Measurements from ENCODE around the gene ERBB4. TPM values are rescaled to one million over a fixed set of nuclear protein-coding genes. Genes with fewer than 3 reads are reported as not detected.

ERBB4 gene
- polyA plus RNA-seq, 1 of the 3 experiments (the other 2 are of a cell fraction), result 0.05 TPM

GRCh38 chr2:212195626-212196025 is 343.0 kb downstream of the ERBB4 start:
- H3K36me3 ChIP-seq (replicated peaks in 1 of 2; ENCODE audit: control insufficient read depth in 1 of 2, insufficient read depth in 2 of 2, low read length in 1 of 2), result no peaks in the 10 kb centered on the region
- TF ChIP-seq RXRA (IDR thresholded peaks at IDR 0.05; ENCODE audit: borderline replicate concordance, low read depth), result no peak
- no peak for TF ChIP-seq NFIC (IDR thresholded peaks at IDR 0.05; ENCODE audit: borderline replicate concordance)
- no peak for TF ChIP-seq SIN3A (IDR thresholded peaks at IDR 0.05; ENCODE audit: borderline replicate concordance, low read depth, low read length)
- no peak for TF ChIP-seq GATA2 (CRISPR knock-in tag; IDR thresholded peaks at IDR 0.05)
- TF ChIP-seq POLR2AphosphoS5 (IDR thresholded peaks at IDR 0.05; ENCODE audit: low read depth, low read length), result no peak
- no peak for TF ChIP-seq RAD21 (IDR thresholded peaks at IDR 0.05; ENCODE audit: low read length)
- TF ChIP-seq TCF12 (IDR thresholded peaks at IDR 0.05), result no peak
- H3K4me3 ChIP-seq (ENCODE audit: low read depth in 2 of 2, low read length in 1 of 2), result no peak overlapping the region
- ChIA-PET POLR2A (no interaction called here), CTCF (interaction anchor here (1.9 kb wide), 1 partner anchor 191 kb away, joined by 4 read pairs; no protein-coding TSS in a partner anchor)
- peaks cover 5% of the 10 kb centered on the region for H3F3A ChIP-seq (replicated peaks; ENCODE audit: insufficient read depth)
- no peak overlapping the region for H3K27ac ChIP-seq (ENCODE audit: low read depth in 2 of 2, low read length in 1 of 2)
- no peaks in the 10 kb centered on the region; a peak in 1 of 4 replicates for H3K4me1 ChIP-seq (ENCODE audit: control insufficient read depth in 1 of 2, insufficient read depth in 2 of 2, low read depth in 1 of 2, low read length in 1 of 2)
- no peaks in the 10 kb centered on the region for H3K27me3 ChIP-seq (ENCODE audit: insufficient read depth)
- H4K20me1 ChIP-seq (ENCODE audit: insufficient read depth), result no peaks in the 10 kb centered on the region
- H3K9me3 ChIP-seq, result no peaks in the 10 kb centered on the region
- no peak overlapping the region for H3K4me2 ChIP-seq
- H3K79me2 ChIP-seq (ENCODE audit: insufficient read depth), result no peaks in the 10 kb centered on the region
- H2AFZ ChIP-seq (ENCODE audit: low read depth), result no peak overlapping the region
- WGBS (ENCODE audit: low lambda C conversion rate), result 74% methylated on average over 1 of the region's 1 CpG
- H3K9me2 ChIP-seq, result no peaks in the 10 kb centered on the region
- DNase-seq, result no peak
- no peak overlapping the region for H3K9ac ChIP-seq

GRCh38 chr2:212194396-212194795 is 344.2 kb downstream of the ERBB4 start:
- Histone ChIP-seq H3K9ac (no peak overlapping the region), H4K20me1 (ENCODE audit: insufficient read depth) (no peaks in the 10 kb centered on the region), H3K27ac (ENCODE audit: low read depth in 2 of 2, low read length in 1 of 2) (no peak overlapping the region), H3K4me2 (no peak overlapping the region), H3K9me3 (no peaks in the 10 kb centered on the region), H3K9me2 (no peaks in the 10 kb centered on the region), H3K4me3 (ENCODE audit: low read depth in 2 of 2, low read length in 1 of 2) (no peak overlapping the region), H3K36me3 (replicated peaks in 1 of 2; ENCODE audit: control insufficient read depth in 1 of 2, insufficient read depth in 2 of 2, low read length in 1 of 2) (no peaks in the 10 kb centered on the region), H3K79me2 (ENCODE audit: insufficient read depth) (no peaks in the 10 kb centered on the region), H3K27me3 (ENCODE audit: insufficient read depth) (no peaks in the 10 kb centered on the region), H2AFZ (ENCODE audit: low read depth) (no peak overlapping the region), H3K4me1 (ENCODE audit: control insufficient read depth in 1 of 2, insufficient read depth in 2 of 2, low read depth in 1 of 2, low read length in 1 of 2) (no peaks in the 10 kb centered on the region; a peak in 1 of 4 replicates), H3F3A (replicated peaks; ENCODE audit: insufficient read depth) (peaks cover 5% of the 10 kb centered on the region)
- CTCF ChIA-PET, result interaction anchor here (1.4 kb wide), 1 partner anchor 19 kb away, joined by 4 read pairs; no protein-coding TSS in a partner anchor
- TF ChIP-seq ELF1 (IDR thresholded peaks at IDR 0.05) (no peak), TEAD4 (IDR thresholded peaks at IDR 0.05; ENCODE audit: borderline replicate concordance, insufficient read depth) (no peak), EZH2phosphoT487 (IDR thresholded peaks at IDR 0.05; ENCODE audit: borderline replicate concordance, low read depth) (no peak), PBX3 (IDR thresholded peaks at IDR 0.05) (no peak), GABPA (IDR thresholded peaks at IDR 0.05; ENCODE audit: low read depth) (no peak), RCOR1 (IDR thresholded peaks at IDR 0.05; ENCODE audit: low read length) (no peak), USF2 (IDR thresholded peaks at IDR 0.05; ENCODE audit: borderline replicate concordance, low read depth, low read length) (no peak)
- POLR2A ChIA-PET, result interaction anchor here (0.6 kb wide), 1 partner anchor 851 kb away, joined by 5 read pairs; no protein-coding TSS in a partner anchor
- DNase-seq, result no peak

Data from SK-N-SH (cell line).